AG04449 (cell line): Measurements from ENCODE around the gene GSTM3.

Experiments
- CTCF ChIA-PET: fragments of 350-600 bp; formaldehyde crosslinking; extraction: SDS; loops from one replicate; lab custom pipeline; 2021; ENCODE audit warnings: antibody characterized with exemption; lab: Yijun Ruan, JAX
- POLR2A ChIA-PET: fragments of 400-600, 350-600 bp; formaldehyde crosslinking; extraction: SDS; loops from one replicate; lab custom pipeline; 2020; ENCODE audit warnings: antibody characterized with exemption, inconsistent platforms; lab: Yijun Ruan, JAX
- DNase-seq: peaks from one replicate; pipeline ENCODE4 v3.0.0-alpha.2; 2010; ENCODE audit warnings: low read depth, low spot score
- H3K4me3 ChIP-seq: 2 replicates; pipeline ENCODE4 v1.5.1; 2011; ENCODE audit warnings: low read depth, mild to moderate bottlenecking, control low read depth, low read length
- CTCF ChIP-seq: IDR thresholded peaks from one replicate; pipeline ENCODE4 v1.5.1; 2011; ENCODE audit warnings: mild to moderate bottlenecking, moderate library complexity, low read length, control low read depth, inconsistent platforms; ENCODE audit not compliant: insufficient read depth; ENCODE audit errors: missing control alignments

The GSTM3 gene

GRCh38 chr1:109718495-109718894 lies 22.3 kb downstream of the GSTM3 start:
- CTCF ChIA-PET, result interaction anchor here (1.7 kb wide), 1 partner anchor 56 kb away, joined by 6 read pairs; no protein-coding TSS in a partner anchor
- TF ChIP-seq CTCF, result no peak
- H3K4me3 ChIP-seq, result no peak overlapping the region
- POLR2A ChIA-PET, result no interaction called here
- no peak for DNase-seq

- ChIA-PET POLR2A (no interaction called here), CTCF (interaction anchor here (1.7 kb wide), 1 partner anchor 57 kb away, joined by 6 read pairs; no protein-coding TSS in a partner anchor)
- no peak for TF ChIP-seq CTCF
- no peak for DNase-seq
- H3K4me3 ChIP-seq, result no peak overlapping the region
Observed at GRCh38 chr1:109717729-109718128, 23.1 kb downstream of the GSTM3 start.

- POLR2A ChIA-PET, result no interaction called here
- DNase-seq, result no peak
- no peak overlapping the region for H3K4me3 ChIP-seq
- CTCF ChIA-PET, result interaction anchor here (1.2 kb wide), 1 partner anchor 77 kb away, joined by 4 read pairs; no protein-coding TSS in a partner anchor
- no peak for TF ChIP-seq CTCF
Observed at GRCh38 chr1:109716570-109717090, 24.2 kb downstream of the GSTM3 start.

- ChIA-PET CTCF (interaction anchor here (1.2 kb wide), 1 partner anchor 76 kb away, joined by 4 read pairs; no protein-coding TSS in a partner anchor), POLR2A (no interaction called here)
- no peak for DNase-seq
- no peak overlapping the region for H3K4me3 ChIP-seq
- TF ChIP-seq CTCF, result no peak
Observed at GRCh38 chr1:109716121-109716520, 24.7 kb downstream of the GSTM3 start.

GRCh38 chr1:109714661-109715372 lies 26.0 kb downstream of the GSTM3 start:
- no peak for TF ChIP-seq CTCF
- DNase-seq, result no peak
- POLR2A ChIA-PET, result no interaction called here
- H3K4me3 ChIP-seq, result no peak overlapping the region
- CTCF ChIA-PET, result interaction anchor here (1.1 to 2.1 kb wide), 2 partner anchors 19 to 74 kb away, joined by 3 to 7 read pairs; no protein-coding TSS in a partner anchor

- ChIA-PET POLR2A (no interaction called here), CTCF (interaction anchor here (0.8 to 2.1 kb wide), 3 partner anchors 9 to 73 kb away, joined by 3 to 7 read pairs (median 3); no protein-coding TSS in a partner anchor)
- TF ChIP-seq CTCF, result no peak
- DNase-seq, result no peak
- no peak overlapping the region for H3K4me3 ChIP-seq
Observed at GRCh38 chr1:109713636-109714035, 27.2 kb downstream of the GSTM3 start.
